HG02610 (cell line): ENCODE measurements around the gene KIR3DL3.
"Not testable (repeated sequence)": the region's sequence is repeated elsewhere in the genome, so short reads cannot be mapped to it uniquely, and the experiment has no call there.

Experiments
- ATAC-seq: cut with Tn5 transposase; IDR thresholded peaks from one replicate; pipeline ENCODE4 v1.9.1; 2021; ENCODE audit warnings: mild to moderate bottlenecking, moderate library complexity; ENCODE audit not compliant: unreplicated experiment

The KIR3DL3 gene

GRCh38 chr19:54775830-54776229, 51.6 kb downstream of the KIR3DL3 start:
- ATAC-seq, result not testable (repeated sequence)

GRCh38 chr19:54777851-54778250, 53.6 kb downstream of the KIR3DL3 start:
- not testable (repeated sequence) for ATAC-seq

- ATAC-seq, result not testable (repeated sequence)
These were observed 54.7 kb downstream of the KIR3DL3 start for GRCh38 chr19:54778896-54779295.

GRCh38 chr19:54782916-54783315, 58.7 kb downstream of the KIR3DL3 start:
- not testable (repeated sequence) for ATAC-seq
